ENCODE results near the gene MED13.

- TF ChIP-seq ELF1 (tag; IDR thresholded peaks at IDR 0.05): no peak
- TF ChIP-seq KLF13 (tag; IDR thresholded peaks at IDR 0.05; ENCODE audit: borderline replicate concordance, low read depth): no peak
- TF ChIP-seq EHMT2 (IDR thresholded peaks at IDR 0.05): no peak
- no peak for TF ChIP-seq YY1 (IDR thresholded peaks at IDR 0.05; ENCODE audit: borderline replicate concordance in 1 of 3, control insufficient read depth in 1 of 3, extremely low read depth in 1 of 3, insufficient read depth in 3 of 3, insufficient read length in 1 of 3, insufficient replicate concordance in 2 of 3, low read depth in 1 of 3, low read length in 2 of 3)
- no peak for TF ChIP-seq KDM1A (IDR thresholded peaks at IDR 0.05)
- TF ChIP-seq, protein P1, sequence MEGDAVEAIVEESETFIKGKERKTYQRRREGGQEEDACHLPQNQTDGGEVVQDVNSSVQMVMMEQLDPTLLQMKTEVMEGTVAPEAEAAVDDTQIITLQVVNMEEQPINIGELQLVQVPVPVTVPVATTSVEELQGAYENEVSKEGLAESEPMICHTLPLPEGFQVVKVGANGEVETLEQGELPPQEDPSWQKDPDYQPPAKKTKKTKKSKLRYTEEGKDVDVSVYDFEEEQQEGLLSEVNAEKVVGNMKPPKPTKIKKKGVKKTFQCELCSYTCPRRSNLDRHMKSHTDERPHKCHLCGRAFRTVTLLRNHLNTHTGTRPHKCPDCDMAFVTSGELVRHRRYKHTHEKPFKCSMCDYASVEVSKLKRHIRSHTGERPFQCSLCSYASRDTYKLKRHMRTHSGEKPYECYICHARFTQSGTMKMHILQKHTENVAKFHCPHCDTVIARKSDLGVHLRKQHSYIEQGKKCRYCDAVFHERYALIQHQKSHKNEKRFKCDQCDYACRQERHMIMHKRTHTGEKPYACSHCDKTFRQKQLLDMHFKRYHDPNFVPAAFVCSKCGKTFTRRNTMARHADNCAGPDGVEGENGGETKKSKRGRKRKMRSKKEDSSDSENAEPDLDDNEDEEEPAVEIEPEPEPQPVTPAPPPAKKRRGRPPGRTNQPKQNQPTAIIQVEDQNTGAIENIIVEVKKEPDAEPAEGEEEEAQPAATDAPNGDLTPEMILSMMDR (IDR thresholded peaks at IDR 0.05 in 2 of 3, conservative IDR thresholded peaks at IDR 0.05 in 1 of 3; ENCODE audit: insufficient read depth in 2 of 3, low read depth in 1 of 3, low read length in 3 of 3): no peak
- TF ChIP-seq, protein P2, sequence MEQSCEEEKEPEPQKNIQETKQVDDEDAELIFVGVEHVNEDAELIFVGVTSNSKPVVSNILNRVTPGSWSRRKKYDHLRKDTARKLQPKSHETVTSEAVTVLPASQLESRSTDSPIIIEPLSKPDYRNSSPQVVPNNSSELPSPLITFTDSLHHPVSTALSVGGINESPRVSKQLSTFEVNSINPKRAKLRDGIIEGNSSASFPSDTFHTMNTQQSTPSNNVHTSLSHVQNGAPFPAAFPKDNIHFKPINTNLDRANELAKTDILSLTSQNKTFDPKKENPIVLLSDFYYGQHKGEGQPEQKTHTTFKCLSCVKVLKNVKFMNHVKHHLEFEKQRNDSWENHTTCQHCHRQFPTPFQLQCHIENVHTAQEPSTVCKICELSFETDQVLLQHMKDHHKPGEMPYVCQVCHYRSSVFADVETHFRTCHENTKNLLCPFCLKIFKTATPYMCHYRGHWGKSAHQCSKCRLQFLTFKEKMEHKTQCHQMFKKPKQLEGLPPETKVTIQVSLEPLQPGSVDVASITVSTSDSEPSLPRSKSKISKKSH (CRISPR knock-in tag; IDR thresholded peaks at IDR 0.05): no peak
Observed at GRCh38 chr17:61895391-61895790, 169.7 kb downstream of the MED13 start.
